Hippocampal formation (tissue), 2 donors: ENCODE results near the gene UBE2S.
A peak's percentile ranks its signal among the peaks of the same experiment; 100 is the strongest.
"Not testable (repeated sequence)": the region's sequence is repeated elsewhere in the genome, so short reads cannot be mapped to it uniquely, and the experiment has no call there.

Source experiments
- DNase-seq, 2 donors: peaks; one replicate each; lab custom pipeline; 2025; lab: John Stamatoyannopoulos, UW

UBE2S gene

DNA sequence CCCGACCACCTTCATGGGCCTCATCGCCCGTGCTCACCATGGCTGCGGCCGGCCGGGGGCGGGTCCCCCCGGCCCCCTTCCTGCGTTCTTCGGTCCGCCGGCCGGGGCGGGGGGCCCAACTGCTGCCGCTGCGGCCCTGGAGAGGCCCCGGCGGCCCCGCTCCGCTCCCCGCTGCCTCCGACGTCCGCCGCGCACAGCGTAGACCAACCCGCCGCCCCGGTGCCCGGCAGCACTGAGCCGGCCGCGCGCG lies at the start of gene UBE2S:
UBE2S (minus strand) TSS at position 239 of the 250 bp plus-strand sequence; CDS start at position 40, 199 bp downstream.
- DNase-seq = not testable (repeated sequence)

DNA sequence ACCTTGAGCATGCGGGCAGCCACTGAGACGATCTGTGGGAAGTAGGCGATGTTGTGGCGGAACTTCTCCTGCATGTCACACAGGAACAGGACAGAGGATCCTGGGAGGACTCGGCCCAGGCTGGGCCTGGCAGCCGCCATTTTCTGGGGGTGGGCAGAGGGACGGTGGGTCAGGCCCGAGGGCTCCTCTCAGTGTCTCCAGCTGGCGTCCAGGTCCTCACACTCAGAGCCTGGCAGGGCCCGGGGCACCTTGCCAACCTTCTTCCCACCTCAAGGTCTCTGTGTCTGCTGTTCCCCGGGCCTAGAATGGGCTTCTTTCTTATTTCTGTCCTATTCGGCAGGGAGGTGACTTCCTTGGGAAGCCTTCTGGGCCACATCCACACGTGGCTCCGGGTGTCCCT lies 48.8 kb upstream of the UBE2S start:
- no peak for DNase-seq

- no peak for DNase-seq
These were observed 48.1 kb upstream of the UBE2S start for GRCh38 chr19:55455576-55456235.

DNA sequence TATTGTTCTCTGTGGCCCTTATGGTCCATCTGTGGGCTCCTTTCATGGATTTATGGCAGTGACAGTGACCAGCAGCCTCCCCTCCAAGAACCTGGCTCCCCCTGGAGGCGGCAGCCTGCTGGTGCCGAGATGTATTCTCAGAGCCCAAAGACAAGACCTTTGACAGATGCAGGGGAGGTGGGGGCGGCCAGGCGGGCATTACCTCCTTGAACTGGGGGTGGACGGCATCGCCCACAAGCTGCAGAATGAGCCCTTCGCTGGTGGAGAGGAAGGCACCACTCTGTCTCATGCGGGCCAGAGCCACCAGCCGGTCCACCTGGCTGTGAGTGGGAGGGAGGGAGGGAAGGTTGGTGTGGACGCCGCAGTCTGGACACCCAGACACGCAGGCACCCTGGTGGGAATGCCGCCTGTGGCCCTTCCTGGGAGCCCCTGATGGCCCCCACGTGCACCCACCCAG lies 47.2 kb upstream of the UBE2S start:
- DNase-seq = peak; percentile 11 to 64

DNA sequence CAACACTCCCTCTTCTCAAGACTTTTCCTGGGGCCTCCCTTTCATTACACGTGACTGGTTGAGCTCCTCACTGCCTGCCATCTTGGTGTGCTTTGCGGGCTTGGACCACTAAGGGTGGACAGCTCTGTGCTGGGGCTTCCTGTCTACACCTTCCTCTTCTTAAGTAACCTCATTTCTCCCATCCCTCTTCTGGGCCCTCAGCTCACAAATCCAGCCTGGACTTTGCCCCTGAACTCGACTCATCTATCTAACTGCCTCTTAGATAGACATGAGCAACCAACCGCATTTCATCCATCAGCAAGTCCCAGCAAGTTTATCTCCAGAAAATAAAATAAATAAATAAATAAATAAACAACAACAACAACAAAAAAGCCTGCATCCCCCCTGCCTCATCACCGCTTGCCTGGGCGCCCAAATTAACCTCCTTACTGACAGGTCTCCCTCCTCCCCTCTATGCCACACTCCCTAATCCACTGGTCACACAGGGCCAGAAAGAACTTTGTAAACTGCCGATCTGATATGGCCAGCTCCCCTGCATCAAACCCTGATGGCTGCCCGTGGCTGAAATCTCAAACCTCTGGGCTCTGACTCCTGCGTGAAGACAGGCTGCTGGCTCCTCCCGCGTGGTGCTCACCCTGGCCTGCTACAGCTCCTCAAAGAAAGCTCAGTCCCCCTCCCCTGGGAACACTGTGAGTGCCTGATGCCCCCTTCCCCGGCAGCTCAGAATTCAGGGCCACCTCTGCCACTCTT lies 46.1 kb upstream of the UBE2S start:
- no peak for DNase-seq

DNA sequence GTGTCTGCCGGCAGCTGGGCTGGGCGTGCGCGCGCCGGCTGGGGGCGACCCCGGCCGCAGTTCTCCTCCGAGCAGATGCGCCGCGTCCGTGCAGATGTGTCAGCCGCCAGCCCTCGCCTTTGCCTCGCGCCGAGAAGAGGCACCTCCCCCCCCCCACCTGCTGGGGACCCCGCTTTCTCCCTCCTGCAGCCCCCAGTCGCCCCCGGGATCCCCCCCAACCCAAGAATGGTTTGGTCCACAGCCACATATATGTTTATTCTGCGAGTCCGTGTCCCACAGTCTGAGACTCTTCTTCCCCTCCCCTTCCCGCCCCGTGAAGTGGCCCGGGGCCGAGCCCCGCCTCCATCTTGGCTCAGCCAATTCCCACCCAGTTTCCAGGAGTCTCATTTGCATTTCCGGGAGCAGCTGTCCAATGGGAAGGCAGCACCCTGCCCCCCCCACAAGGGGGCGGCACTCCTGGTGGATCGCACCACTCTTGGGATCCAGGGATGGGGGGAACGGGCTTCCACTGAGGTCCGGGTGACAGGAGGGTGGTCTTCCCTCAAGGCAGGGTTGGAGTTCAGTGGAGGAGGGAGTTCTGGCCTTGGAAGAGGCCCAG lies 45.3 kb upstream of the UBE2S start:
- DNase-seq = peak; percentile 93

DNA sequence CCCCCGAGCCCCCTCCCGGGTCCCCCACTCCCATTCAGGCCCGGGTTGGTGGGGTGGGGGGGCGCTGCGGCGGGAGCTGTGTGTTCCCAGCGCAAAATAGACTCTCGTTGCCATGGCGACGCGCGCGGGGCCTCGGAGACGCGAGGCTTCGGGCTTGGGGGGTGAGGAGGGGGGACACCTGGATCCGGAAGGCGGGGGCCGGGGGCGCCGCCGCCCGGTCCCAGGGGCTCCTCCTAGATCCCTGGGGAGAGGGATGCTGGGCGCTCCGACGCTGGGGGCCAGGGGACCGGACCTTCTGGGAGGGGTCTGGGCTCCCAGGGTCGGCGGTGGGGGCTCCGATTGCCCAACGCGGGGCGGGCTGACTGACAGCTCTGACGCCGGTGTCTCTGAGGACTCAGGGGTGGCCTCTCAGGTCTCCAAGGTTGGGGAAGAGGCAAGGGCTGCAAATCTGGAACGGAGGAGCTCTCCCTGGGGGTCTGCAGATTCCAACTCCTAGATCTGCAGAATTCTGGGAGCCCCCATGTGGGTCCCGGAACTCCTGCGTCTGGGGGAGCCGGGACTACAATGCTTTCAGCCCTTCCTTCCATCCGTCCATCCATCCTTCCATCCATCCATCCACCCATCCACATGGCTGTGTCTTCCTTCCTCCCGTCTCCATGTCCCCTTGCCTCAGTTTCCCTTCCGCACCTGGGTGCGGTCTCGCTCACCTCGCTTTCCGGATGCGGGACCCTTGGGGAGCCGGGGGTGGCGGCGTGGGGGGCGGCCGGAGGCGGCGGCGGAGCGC lies 44.6 kb upstream of the UBE2S start:
- peak in 1 of 2 donors; percentile 26 for DNase-seq

- DNase-seq = no peak
These were observed 43.8 kb upstream of the UBE2S start for GRCh38 chr19:55451163-55451964.

DNA sequence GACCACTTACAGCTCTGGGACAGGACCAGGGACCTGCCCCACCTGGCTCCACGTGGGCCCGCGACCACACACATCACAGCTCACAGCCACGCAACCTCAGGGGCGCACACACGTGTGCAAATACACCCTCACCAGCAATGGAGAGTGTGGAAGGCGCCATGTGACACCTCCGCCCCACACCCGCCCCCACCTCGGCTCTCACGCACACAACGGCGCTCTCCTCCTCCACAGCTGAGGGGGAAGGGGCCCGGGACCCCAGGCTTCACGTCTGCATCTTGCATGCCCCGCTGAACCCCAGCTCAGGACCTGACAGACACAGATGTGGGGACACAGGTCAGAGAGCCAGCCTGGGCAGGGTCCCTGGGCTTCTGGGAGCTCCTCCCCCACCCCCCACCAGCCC lies 41.9 kb upstream of the UBE2S start:
- no peak for DNase-seq

- not testable (repeated sequence) for DNase-seq
These were observed 40.5 kb upstream of the UBE2S start for GRCh38 chr19:55448175-55448490.

DNA sequence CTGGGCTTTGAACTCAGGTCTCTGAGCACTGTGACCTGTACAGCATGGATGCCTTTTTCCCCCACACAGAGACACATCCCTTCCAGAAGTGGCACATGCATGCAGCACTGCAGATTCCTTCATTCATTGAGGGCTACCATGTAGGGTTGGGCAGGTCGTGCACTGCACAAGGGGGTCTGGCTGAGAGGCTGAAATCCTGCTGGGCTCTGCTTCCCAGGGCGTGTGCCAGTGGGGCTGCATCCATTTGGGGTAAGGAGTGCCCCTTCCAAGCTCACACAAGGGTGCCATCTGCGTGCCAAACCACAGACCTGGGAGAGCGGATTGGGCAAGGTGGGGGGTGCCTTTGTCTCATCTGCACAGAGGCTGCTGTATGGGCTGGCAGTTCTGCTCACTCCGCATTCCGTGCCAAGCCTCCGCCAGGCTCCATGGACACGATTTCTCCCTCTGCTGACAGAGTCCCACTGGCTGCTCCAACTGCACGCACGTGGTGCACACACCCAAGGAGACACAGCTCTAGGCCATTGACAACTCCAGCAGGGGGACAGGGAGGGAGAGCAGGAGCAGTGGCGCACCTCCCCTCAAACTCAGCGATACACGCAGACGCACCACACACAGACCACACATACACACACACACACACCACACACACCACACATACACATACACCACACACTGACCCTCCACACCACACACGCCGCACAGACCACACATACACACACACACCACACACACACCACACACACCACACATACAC lies 40.0 kb upstream of the UBE2S start:
- DNase-seq = peak; percentile 71 to 72

GRCh38 chr19:55446060-55446459 lies 38.5 kb upstream of the UBE2S start:
- no peak for DNase-seq

DNA sequence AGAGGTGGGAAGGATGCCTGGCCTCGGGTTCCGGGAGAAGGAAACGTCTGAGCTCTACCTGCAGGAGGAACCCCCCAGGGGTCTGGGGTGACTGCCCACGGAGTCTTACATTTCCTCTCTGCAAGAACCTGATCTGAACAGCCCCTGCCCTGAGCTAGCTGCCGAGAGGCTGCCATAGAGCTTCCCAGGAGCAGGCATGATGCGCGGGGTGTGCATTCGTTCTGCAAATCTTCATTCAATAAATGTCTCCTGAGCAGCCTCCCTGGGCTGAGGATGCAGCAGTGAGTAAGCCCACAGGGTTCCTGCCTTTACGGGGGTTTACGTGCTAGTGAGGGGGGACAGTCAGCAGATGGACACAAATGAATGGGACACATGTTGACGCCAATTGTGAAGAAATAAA lies 37.1 kb upstream of the UBE2S start:
- DNase-seq = no peak

DNA sequence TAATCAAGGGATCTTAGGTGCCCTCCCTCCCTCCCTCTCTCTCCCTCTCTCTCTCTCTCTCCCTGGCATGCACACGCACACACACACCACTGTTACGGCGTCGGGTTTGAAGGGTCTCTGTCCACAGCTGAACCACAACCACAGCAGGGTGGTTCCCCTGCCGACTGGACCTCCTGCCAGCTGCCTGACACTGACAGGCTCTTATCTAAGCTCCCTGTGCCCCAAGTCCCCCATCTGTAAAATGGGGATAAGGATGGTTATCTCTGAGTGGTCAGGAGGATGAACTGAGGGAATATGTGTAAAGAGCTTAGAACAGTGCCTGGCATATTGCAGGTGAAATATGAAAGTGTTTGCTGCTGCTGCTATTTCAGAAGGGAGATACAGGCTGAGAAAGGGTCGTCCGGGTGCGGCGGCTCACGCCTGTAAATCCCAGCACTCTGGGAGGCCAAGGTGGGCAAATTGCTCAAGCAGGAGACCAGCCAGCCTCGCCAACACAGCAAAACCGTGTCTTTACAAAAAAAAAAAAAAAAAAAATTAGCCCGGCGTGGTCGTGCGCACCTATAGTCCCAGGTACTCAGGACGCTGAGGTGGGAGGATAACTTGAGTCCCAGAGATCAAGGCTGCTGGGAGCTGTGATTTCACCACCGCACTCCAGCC lies 36.4 kb upstream of the UBE2S start:
- DNase-seq = no peak

- DNase-seq = peak; percentile 36 to 54
These were observed 35.6 kb upstream of the UBE2S start, which contains the start of gene SHISA7 for GRCh38 chr19:55443045-55443823. Gene SHISA7 (minus strand): TSS chr19:55443300. CDS start chr19:55442863, 437 bp downstream.

GRCh38 chr19:55442372-55442961 lies 34.9 kb upstream of the UBE2S start:
- no peak for DNase-seq

DNA sequence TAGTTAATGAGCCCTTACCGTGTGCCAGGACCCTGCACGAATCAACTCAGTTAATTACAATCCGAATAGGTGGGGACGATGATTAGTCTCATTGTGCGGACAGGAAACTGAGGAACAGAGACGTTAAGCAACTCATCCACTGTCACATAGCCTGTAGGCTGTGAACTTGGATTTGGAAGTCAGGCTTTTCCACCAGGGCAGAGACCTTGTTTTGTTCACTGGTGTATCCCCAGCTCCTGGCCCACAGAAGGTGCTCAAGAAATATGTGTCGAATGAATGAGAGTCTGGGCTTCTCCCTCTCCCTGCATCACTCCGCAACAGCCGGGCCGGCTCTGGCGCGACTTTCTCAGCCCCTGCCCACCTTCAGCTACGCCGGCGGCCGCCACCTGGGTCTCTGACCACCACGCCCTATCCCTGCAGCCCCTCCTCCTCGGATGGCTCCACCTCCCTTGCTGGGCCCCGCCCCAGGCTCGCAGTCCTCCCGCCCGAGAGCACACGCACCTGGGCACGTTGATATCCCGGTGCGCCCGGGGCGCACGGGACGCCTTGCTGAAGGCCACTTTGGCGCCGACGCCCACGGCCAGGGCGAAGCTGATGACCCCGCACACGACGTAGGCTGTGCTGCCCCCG lies 34.2 kb upstream of the UBE2S start:
- no peak for DNase-seq

DNA sequence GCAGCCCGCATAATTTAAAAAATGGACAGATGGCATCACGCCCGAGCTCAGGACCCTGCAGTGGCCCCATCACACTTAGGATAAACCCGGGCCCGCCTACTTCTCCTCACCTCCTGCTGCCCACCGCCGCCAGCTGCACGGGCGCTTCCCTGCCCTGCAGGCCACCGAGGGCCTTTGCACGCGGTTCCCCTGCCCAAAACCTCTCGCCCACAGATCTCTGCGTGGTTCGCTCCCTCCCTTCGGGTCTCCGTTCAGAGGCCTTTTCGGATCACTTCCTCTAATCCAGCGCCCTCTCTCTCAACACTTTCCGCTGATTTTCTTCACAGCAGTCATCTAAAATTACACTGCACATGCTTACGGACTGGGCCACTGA lies 33.7 kb upstream of the UBE2S start:
- no peak for DNase-seq
